ENCODE measurements around the gene CROCC.

The CROCC gene

GRCh38 chr1:16895598-16896315 lies 26.0 kb upstream of the CROCC start, which contains the start of gene RNU1-2:
TSS of gene RNU1-2 (plus strand) at chr1:16895980.
- peak; percentile 84; the same call in 1 of the 2 replicates for TF ChIP-seq SIN3A (IDR thresholded peaks at IDR 0.05; ENCODE audit: borderline replicate concordance, insufficient read depth, low read length)
- peak; percentile 99 for TF ChIP-seq POLR2AphosphoS5 (IDR thresholded peaks at IDR 0.05; ENCODE audit: low read depth, low read length)

- peak; percentile 45 for TF ChIP-seq POLR2AphosphoS5 (IDR thresholded peaks at IDR 0.05; ENCODE audit: low read depth, low read length)
Observed at GRCh38 chr1:16896316-16897055, 25.2 kb upstream of the CROCC start.

- TF ChIP-seq FOXP2 (optimal IDR thresholded peaks at IDR 0.05; ENCODE audit: borderline replicate concordance, extremely low read depth, extremely low read length, insufficient read depth) (no peak), REST (IDR thresholded peaks at IDR 0.05; ENCODE audit: insufficient read depth in 1 of 2, low read depth in 2 of 2, low read length in 2 of 2) (no peak), TAF1 (IDR thresholded peaks at IDR 0.05; ENCODE audit: borderline replicate concordance, insufficient read depth, low read length) (no peak), POLR2AphosphoS5 (IDR thresholded peaks at IDR 0.05; ENCODE audit: low read depth, low read length) (no peak), SIN3A (IDR thresholded peaks at IDR 0.05; ENCODE audit: borderline replicate concordance, insufficient read depth, low read length) (no peak)
Observed at GRCh38 chr1:16900751-16901150, 21.0 kb upstream of the CROCC start.

GRCh38 chr1:16903054-16903453 lies 18.7 kb upstream of the CROCC start:
- no peak for TF ChIP-seq REST (IDR thresholded peaks at IDR 0.05; ENCODE audit: insufficient read depth in 1 of 2, low read depth in 2 of 2, low read length in 2 of 2)
- TF ChIP-seq TAF1 (IDR thresholded peaks at IDR 0.05; ENCODE audit: borderline replicate concordance, insufficient read depth, low read length), result no peak
- no peak for TF ChIP-seq FOXP2 (optimal IDR thresholded peaks at IDR 0.05; ENCODE audit: borderline replicate concordance, extremely low read depth, extremely low read length, insufficient read depth)
- no peak for TF ChIP-seq SIN3A (IDR thresholded peaks at IDR 0.05; ENCODE audit: borderline replicate concordance, insufficient read depth, low read length)
- TF ChIP-seq POLR2AphosphoS5 (IDR thresholded peaks at IDR 0.05; ENCODE audit: low read depth, low read length), result no peak

- TF ChIP-seq SIN3A (IDR thresholded peaks at IDR 0.05; ENCODE audit: borderline replicate concordance, insufficient read depth, low read length) (no peak), FOXP2 (optimal IDR thresholded peaks at IDR 0.05; ENCODE audit: borderline replicate concordance, extremely low read depth, extremely low read length, insufficient read depth) (no peak), TAF1 (IDR thresholded peaks at IDR 0.05; ENCODE audit: borderline replicate concordance, insufficient read depth, low read length) (no peak), REST (IDR thresholded peaks at IDR 0.05; ENCODE audit: insufficient read depth in 1 of 2, low read depth in 2 of 2, low read length in 2 of 2) (no peak), POLR2AphosphoS5 (IDR thresholded peaks at IDR 0.05; ENCODE audit: low read depth, low read length) (no peak)
Observed at GRCh38 chr1:16903458-16903796, 18.3 kb upstream of the CROCC start.

- TF ChIP-seq SIN3A (IDR thresholded peaks at IDR 0.05; ENCODE audit: borderline replicate concordance, insufficient read depth, low read length), result no peak
- TF ChIP-seq POLR2AphosphoS5 (IDR thresholded peaks at IDR 0.05; ENCODE audit: low read depth, low read length), result no peak; the same call in 1 of the 2 replicates
- 0 out of 2 replicates have a peak, but pooled peaks have one; percentile 15 for TF ChIP-seq TAF1 (IDR thresholded peaks at IDR 0.05; ENCODE audit: borderline replicate concordance, insufficient read depth, low read length)
- TF ChIP-seq REST (IDR thresholded peaks at IDR 0.05; ENCODE audit: insufficient read depth in 1 of 2, low read depth in 2 of 2, low read length in 2 of 2), result no peak
- TF ChIP-seq FOXP2 (optimal IDR thresholded peaks at IDR 0.05; ENCODE audit: borderline replicate concordance, extremely low read depth, extremely low read length, insufficient read depth), result no peak
Observed at GRCh38 chr1:16904560-16905109, 17.1 kb upstream of the CROCC start.

All from PFSK-1 (cell line).